ENCODE measurements around the gene PLEKHN1. TPM values are rescaled to one million over a fixed set of nuclear protein-coding genes. Genes with fewer than 3 reads are reported as not detected.

Gene PLEKHN1
- total and polyA plus RNA-seq, 2 of the 4 experiments (the other 2 are of a cell fraction): 0.54 to 2.1 TPM

GRCh38 chr1:941015-941587, 25.2 kb upstream of the PLEKHN1 start:
- no TSS peak for BruUV-seq (replicated peaks)
- Histone ChIP-seq H4K91ac (ENCODE audit: insufficient read depth, low read depth, low read length) (peak overlapping the region; percentile 89), H3K9ac (ENCODE audit: low read depth, low read length) (peak overlapping the region; percentile 26; the same call in 1 of the 2 replicates), H2BK5ac (ENCODE audit: low read depth, low read length, poor library complexity, severe bottlenecking) (peak overlapping the region; percentile 68), H3K79me1 (ENCODE audit: low read depth in 1 of 2, low read length in 2 of 2) (0 out of 4 replicates have a peak, but pooled peaks cover 0 to 5% of the 10 kb centered on the region in 2 experiments), H2BK15ac (ENCODE audit: low read depth, low read length) (no peak overlapping the region), H2AK9ac (replicated peaks; ENCODE audit: low read depth, low read length, poor library complexity) (peak overlapping the region; percentile 83), H3K14ac (replicated peaks; ENCODE audit: low read depth, low read length) (peak overlapping the region; percentile 66; the same call in 1 of the 2 replicates), H2AFZ (replicated peaks; ENCODE audit: low read length, poor library complexity) (peak overlapping the region; percentile 66), H4K5ac (ENCODE audit: low read depth, low read length) (peak overlapping the region; percentile 16; the same call in 1 of the 2 replicates), H2AK5ac (ENCODE audit: low read depth, low read length) (peak overlapping the region; percentile 94), H3K9me3 (ENCODE audit: control insufficient read depth, insufficient read depth, low read length) (no peaks in the 10 kb centered on the region), H3K4ac (ENCODE audit: low read depth, low read length) (peak overlapping the region; percentile 81), H3K4me2 (ENCODE audit: low read depth, low read length) (peak overlapping the region; percentile 3; the same call in 1 of the 2 replicates), H4K20me1 (ENCODE audit: insufficient read depth, low read length) (peaks cover 16% of the 10 kb centered on the region), H3K36me3 (ENCODE audit: control insufficient read depth, insufficient read depth, low read length) (peaks cover 12% of the 10 kb centered on the region), H3K27ac (ENCODE audit: insufficient read depth, low read length) (peak overlapping the region; percentile 43), H3K9me1 (ENCODE audit: insufficient read depth, low read length) (no peaks in the 10 kb centered on the region), H2BK20ac (ENCODE audit: low read depth, low read length) (peak overlapping the region; percentile 62; the same call in 1 of the 2 replicates), H3K23ac (ENCODE audit: low read depth, low read length) (peak overlapping the region; percentile 91; the same call in 1 of the 2 replicates), H2BK120ac (ENCODE audit: low read depth, low read length) (peak overlapping the region; percentile 87), H3K18ac (ENCODE audit: low read depth, low read length) (peak overlapping the region; percentile 23; the same call in 1 of the 2 replicates), H3K4me1 (ENCODE audit: control insufficient read depth, insufficient read depth, low read length) (peaks cover 52% of the 10 kb centered on the region), H4K8ac (ENCODE audit: low read depth in 2 of 2, low read length in 2 of 2) (peak overlapping the region; percentile 43 to 83; a peak in 2 of 4 replicates), H3K56ac (ENCODE audit: extremely low read depth, insufficient read depth, low read length) (peak overlapping the region; percentile 44), H3K27me3 (ENCODE audit: control insufficient read depth, insufficient read depth, low read length) (no peaks in the 10 kb centered on the region), H3K4me3 (ENCODE audit: insufficient read depth, low read depth, low read length) (no peak overlapping the region)
- TF ChIP-seq RAD21 (IDR thresholded peaks at IDR 0.05; ENCODE audit: low read length) (no peak), SMC3 (IDR thresholded peaks at IDR 0.05; ENCODE audit: low read depth, low read length) (no peak), POLR2A (IDR thresholded peaks at IDR 0.05; ENCODE audit: low read depth, low read length) (no peak)
- DNase-seq: no peak
- in situ Hi-C loops (cut with MboI; ENCODE audit: low sequenced_read_pairs): no loop called here
- 25% methylated on average over 20 of the region's 36 CpGs; no CpG with 5 or more reads in 1 of the 2 experiments for WGBS, 2 experiments (ENCODE audit: extremely low coverage in 2 of 2, insufficient read length in 1 of 2)
- dilution Hi-C loops (cut with HindIII; ENCODE audit: low sequenced_read_pairs, unreplicated experiment): no loop called here
- ChIA-PET CTCF (interaction anchor here (1.0 kb wide), 1 partner anchor 11 kb away, joined by 3 read pairs; no protein-coding TSS in a partner anchor), POLR2A (ENCODE audit: unreplicated experiment) (no interaction called here)
- ATAC-seq (ENCODE audit: low read depth): no peak
- intact Hi-C loops (cut with micrococcal nuclease): loop anchor here (1.0 to 2.0 kb wide), 2 partner anchors 16 to 29 kb away; no protein-coding TSS in a partner anchor
